Measurements from ENCODE around the gene STK11. TPM values are rescaled to one million over a fixed set of nuclear protein-coding genes. Genes with fewer than 3 reads are reported as not detected.

STK11 gene
- total RNA-seq, 1 donor from 2014 or later = 49.9 TPM

- DNase-seq (ENCODE audit: missing footprints) = no peak
- intact Hi-C loops (cut with DNase I) = no loop called here
- ATAC-seq = no peak
Observed at GRCh38 chr19:1231729-1232637, 26.4 kb downstream of the STK11 start.

GRCh38 chr19:1232652-1233072, 27.1 kb downstream of the STK11 start:
- intact Hi-C loops (cut with DNase I) = no loop called here
- no peak for DNase-seq (ENCODE audit: missing footprints)
- no peak for ATAC-seq

- intact Hi-C loops (cut with DNase I) = no loop called here
- DNase-seq (ENCODE audit: missing footprints) (no peak), ATAC-seq (no peak)
Observed at GRCh38 chr19:1233115-1233667, 27.6 kb downstream of the STK11 start.

GRCh38 chr19:1234051-1234954, 28.7 kb downstream of the STK11 start:
- no peak for DNase-seq (ENCODE audit: missing footprints)
- no peak for ATAC-seq
- intact Hi-C loops (cut with DNase I) = no loop called here

GRCh38 chr19:1234955-1235380, 29.4 kb downstream of the STK11 start:
- intact Hi-C loops (cut with DNase I) = no loop called here
- no peak for DNase-seq (ENCODE audit: missing footprints)
- no peak for ATAC-seq

GRCh38 chr19:1235625-1236538, 30.3 kb downstream of the STK11 start:
- DNase-seq (ENCODE audit: missing footprints) = no peak
- intact Hi-C loops (cut with DNase I) = no loop called here
- no peak for ATAC-seq

- intact Hi-C loops (cut with DNase I) = no loop called here
- no peak for ATAC-seq
- no peak for DNase-seq (ENCODE audit: missing footprints)
Observed at GRCh38 chr19:1236576-1236975, 31.0 kb downstream of the STK11 start.

- ATAC-seq = no peak
- no peak for DNase-seq (ENCODE audit: missing footprints)
- intact Hi-C loops (cut with DNase I) = no loop called here
Observed at GRCh38 chr19:1237027-1237659, 31.6 kb downstream of the STK11 start.

- DNase-seq (ENCODE audit: missing footprints) = no peak
Observed at GRCh38 chr19:1237754-1238368, 32.3 kb downstream of the STK11 start, which contains the start of gene CBARP. Gene CBARP, minus strand, starts transcription at chr19:1238005. Its CDS starts 1,905 bp downstream, at chr19:1236100.

GRCh38 chr19:1238369-1239303, 33.1 kb downstream of the STK11 start:
- intact Hi-C loops (cut with DNase I) = no loop called here
- ATAC-seq (no peak), DNase-seq (ENCODE audit: missing footprints) (no peak)

More at GRCh38 chr19:1237754-1238368, 32.3 kb downstream of the STK11 start, which contains the start of gene CBARP:
- ATAC-seq = no peak
- intact Hi-C loops (cut with DNase I) = no loop called here

- ATAC-seq = no peak
- DNase-seq (ENCODE audit: missing footprints) = no peak
- intact Hi-C loops (cut with DNase I) = no loop called here
Observed at GRCh38 chr19:1239420-1239795, 33.8 kb downstream of the STK11 start.

- peak; percentile 95 for DNase-seq (ENCODE audit: missing footprints)
- intact Hi-C loops (cut with DNase I) = loop anchor here (1.0 to 10.0 kb wide), 4 partner anchors 19 to 445 kb away; partner anchors contain the start of genes ARID3A and PTBP1
- ATAC-seq = peak; percentile 54
Observed at GRCh38 chr19:1239796-1240737, 34.5 kb downstream of the STK11 start.

GRCh38 chr19:1240925-1241324, 35.3 kb downstream of the STK11 start:
- no peak for ATAC-seq
- DNase-seq (ENCODE audit: missing footprints) = no peak
- intact Hi-C loops (cut with DNase I) = loop anchor here (1.0 to 10.0 kb wide), 4 partner anchors 20 to 446 kb away; partner anchors contain the start of genes ARID3A and PTBP1

GRCh38 chr19:1241417-1242095, 36.0 kb downstream of the STK11 start, which contains the start of gene ATP5F1D:
Gene ATP5F1D, plus strand, starts transcription at chr19:1241751. Its CDS starts 100 bp downstream, at chr19:1241851.
- DNase-seq (ENCODE audit: missing footprints) = peak; percentile 97
- intact Hi-C loops (cut with DNase I) = loop anchor here (2.0 to 10.0 kb wide), 3 partner anchors 129 to 447 kb away; partner anchors contain the start of genes ARID3A and PTBP1
- ATAC-seq = peak; percentile 64
